Mucosa of descending colon (tissue), 3 donors: ENCODE results near the gene MAPRE2. TPM values are rescaled to one million over a fixed set of nuclear protein-coding genes. Genes with fewer than 3 reads are reported as not detected.

Experiments
- ATAC-seq: fragments of 200-7000 bp; cut with Tn5 transposase; one replicate; pipeline ENCODE4 v1.9.1; 2020; ENCODE audit warnings: mild to moderate bottlenecking, moderate library complexity
- DNase-seq, 3 donors: peaks; one replicate each; pipeline ENCODE4 v3.0.0-alpha.2; 2020
- H3K36me3 ChIP-seq: fragments of 200-600 bp; one replicate; pipeline ENCODE4 v1.8.0; 2021; ENCODE audit warnings: low read depth, mild to moderate bottlenecking
- H3K4me1 ChIP-seq: fragments of 200-600 bp; one replicate; pipeline ENCODE4 v1.8.0; 2021; ENCODE audit warnings: low read depth, mild to moderate bottlenecking
- H3K4me3 ChIP-seq: fragments of 200-600 bp; one replicate; pipeline ENCODE4 v1.8.0; 2021; ENCODE audit warnings: mild to moderate bottlenecking
- H3K9me3 ChIP-seq: fragments of 200-600 bp; one replicate; pipeline ENCODE4 v1.8.0; 2021; ENCODE audit warnings: mild to moderate bottlenecking
- intact Hi-C, 2 donors: fragments of 100-400 bp; cut with DNase I in 1 of 2; cut with micrococcal nuclease in 1 of 2; formaldehyde crosslinking; loops; one replicate each; pipeline versions ENCODE4 v1.11.0 to v1.11.1; 2022; cut with DNase I, micrococcal nuclease
- total RNA-seq, 3 donors: library from RNA; stranded (reverse); fragmentation: NEBNext Ultra II Directional in 2 of 3; extraction: Animal tissue kit (Norgen Biotek cat#: 25700) in 2 of 3; gene quantifications; one replicate each; pipeline versions ENCODE4 v1.2.1 to v1.2.4, GENCODE V29; 2021 to 2023
- TF ChIP-seq, protein P1 (sequence below): fragments of 200-600 bp; IDR thresholded peaks from one replicate; pipeline ENCODE4 v1.8.0; 2022; ENCODE audit warnings: antibody characterized with exemption, mild to moderate bottlenecking
- donor health status: DM: no; HTN: no; CAD: no; lungs with moderate emphysema.
- donor health status: DM: no; HTN: no; CAD: no.
- donor health status: DM: no; HTN: yes; CAD: no.

MAPRE2 gene
- total RNA-seq, 3 donors from 2014 or later, result 26.4 to 31.3 (median 27.3) TPM

DNA sequence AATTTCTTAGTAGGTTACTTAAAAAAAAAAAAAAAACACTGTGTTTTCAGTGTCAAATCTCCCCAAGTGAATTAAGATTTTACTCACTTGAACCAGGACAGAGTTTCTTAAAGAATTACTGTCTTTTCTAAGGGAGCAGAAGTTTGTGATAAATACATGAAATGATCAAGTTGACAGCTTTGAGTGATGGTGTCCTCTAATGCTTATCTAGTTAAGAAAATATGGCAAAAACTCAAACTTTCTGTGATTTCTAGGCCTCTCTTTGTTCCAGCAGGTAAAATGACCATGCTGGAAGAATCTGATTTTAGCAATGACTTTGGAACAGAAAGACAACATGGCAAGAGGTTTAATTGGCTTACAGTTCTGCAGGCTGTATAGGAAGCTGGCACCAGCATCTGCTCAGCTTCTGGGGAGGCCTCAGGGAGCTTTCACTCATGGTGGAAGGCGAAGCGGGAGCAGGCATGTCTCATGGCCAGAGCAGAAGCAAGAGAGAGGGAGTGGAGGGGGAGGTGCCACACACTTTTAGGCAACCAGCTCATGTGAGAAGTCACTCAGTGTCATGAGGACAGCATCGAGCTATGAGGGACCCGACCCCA, 6.6 kb downstream of the MAPRE2 start:
- peaks cover 11% of the 10 kb centered on the region for H3K4me1 ChIP-seq
- no peak for DNase-seq

DNA sequence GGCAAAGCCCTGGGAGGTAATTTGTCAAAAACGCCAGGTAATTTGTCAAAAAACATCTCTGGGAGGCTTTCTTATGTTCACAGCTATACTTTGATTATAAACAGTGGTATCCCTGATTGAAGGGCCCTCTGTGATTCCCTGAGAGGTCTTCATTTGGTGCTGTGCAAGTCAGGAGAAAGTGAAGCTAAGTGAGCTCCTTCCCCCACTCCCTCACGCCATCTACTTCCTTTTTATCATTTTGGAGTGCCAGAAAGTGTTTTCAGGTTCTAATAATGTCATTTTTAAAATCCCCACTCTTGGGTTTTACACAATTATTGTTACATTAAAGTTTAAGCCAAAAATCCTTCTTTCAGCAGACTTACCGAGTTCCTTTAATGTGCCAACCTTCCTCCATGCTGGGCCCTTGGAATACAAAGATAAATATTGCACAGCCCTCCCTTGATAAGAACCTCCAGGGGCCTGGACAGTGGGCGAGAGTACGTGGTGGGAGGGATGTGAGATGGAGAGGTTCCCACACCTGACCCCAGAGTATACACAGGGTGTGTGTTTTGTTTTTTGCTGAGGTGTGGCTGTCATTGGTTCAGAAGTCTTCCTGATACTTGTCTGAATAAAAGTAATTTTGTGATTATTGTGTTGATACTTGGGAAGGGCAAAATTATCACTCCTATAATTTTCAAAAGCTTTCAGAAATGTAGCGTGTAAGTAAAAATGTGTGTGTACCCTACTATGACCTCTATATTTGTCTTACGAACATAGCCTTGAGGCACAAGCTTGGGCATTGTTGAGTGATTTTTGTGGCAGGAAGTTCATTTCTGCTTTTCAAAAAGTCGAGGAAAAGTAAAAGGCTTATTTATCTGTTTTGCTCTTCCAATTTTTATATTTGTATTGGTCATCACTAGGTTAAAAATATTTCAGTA, 8.2 kb downstream of the MAPRE2 start:
- TF ChIP-seq, protein P1, sequence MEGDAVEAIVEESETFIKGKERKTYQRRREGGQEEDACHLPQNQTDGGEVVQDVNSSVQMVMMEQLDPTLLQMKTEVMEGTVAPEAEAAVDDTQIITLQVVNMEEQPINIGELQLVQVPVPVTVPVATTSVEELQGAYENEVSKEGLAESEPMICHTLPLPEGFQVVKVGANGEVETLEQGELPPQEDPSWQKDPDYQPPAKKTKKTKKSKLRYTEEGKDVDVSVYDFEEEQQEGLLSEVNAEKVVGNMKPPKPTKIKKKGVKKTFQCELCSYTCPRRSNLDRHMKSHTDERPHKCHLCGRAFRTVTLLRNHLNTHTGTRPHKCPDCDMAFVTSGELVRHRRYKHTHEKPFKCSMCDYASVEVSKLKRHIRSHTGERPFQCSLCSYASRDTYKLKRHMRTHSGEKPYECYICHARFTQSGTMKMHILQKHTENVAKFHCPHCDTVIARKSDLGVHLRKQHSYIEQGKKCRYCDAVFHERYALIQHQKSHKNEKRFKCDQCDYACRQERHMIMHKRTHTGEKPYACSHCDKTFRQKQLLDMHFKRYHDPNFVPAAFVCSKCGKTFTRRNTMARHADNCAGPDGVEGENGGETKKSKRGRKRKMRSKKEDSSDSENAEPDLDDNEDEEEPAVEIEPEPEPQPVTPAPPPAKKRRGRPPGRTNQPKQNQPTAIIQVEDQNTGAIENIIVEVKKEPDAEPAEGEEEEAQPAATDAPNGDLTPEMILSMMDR, result no peak
- DNase-seq (no peak), ATAC-seq (no peak)
- H3K9me3 ChIP-seq, result no peaks in the 10 kb centered on the region
- peaks cover 5% of the 10 kb centered on the region for H3K4me1 ChIP-seq
- no peaks in the 10 kb centered on the region for H3K36me3 ChIP-seq
- intact Hi-C loops, result no loop called here
- no peak overlapping the region for H3K4me3 ChIP-seq

More for the DNA sequence above, 6.6 kb downstream of the MAPRE2 start:
- no peaks in the 10 kb centered on the region for H3K9me3 ChIP-seq
- intact Hi-C loops, result no loop called here
- H3K36me3 ChIP-seq, result no peaks in the 10 kb centered on the region
- TF ChIP-seq, protein P1, result no peak
- no peak overlapping the region for H3K4me3 ChIP-seq
- no peak for ATAC-seq

DNA sequence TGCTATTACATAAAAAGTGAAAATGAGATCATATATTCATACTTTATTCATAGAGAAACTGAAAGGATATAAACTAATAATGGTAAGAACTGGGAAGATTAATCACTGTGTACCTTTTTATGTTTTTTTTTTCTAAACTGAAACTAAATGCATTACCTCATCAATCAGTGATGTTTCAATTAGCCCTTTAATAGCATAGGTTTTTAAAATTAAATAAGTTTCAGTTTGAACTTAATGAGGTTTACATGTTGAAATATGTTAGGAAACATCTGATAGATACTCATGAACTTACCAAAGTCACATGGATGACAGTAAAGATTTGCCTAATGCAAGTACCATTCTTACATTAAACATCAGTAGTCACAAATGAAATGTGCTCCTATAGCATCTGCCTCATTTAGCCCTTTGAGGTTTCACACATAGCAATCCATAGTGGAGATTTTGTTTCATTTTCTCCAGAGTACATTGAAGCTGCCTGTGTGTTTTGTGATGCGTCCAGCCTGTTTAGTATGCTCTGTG, 8.9 kb downstream of the MAPRE2 start:
- TF ChIP-seq, protein P1, result no peak
- H3K36me3 ChIP-seq, result no peaks in the 10 kb centered on the region
- peaks cover 5% of the 10 kb centered on the region for H3K4me1 ChIP-seq
- no peaks in the 10 kb centered on the region for H3K9me3 ChIP-seq
- ATAC-seq (no peak), DNase-seq (no peak)
- intact Hi-C loops, result no loop called here
- H3K4me3 ChIP-seq, result no peak overlapping the region

DNA sequence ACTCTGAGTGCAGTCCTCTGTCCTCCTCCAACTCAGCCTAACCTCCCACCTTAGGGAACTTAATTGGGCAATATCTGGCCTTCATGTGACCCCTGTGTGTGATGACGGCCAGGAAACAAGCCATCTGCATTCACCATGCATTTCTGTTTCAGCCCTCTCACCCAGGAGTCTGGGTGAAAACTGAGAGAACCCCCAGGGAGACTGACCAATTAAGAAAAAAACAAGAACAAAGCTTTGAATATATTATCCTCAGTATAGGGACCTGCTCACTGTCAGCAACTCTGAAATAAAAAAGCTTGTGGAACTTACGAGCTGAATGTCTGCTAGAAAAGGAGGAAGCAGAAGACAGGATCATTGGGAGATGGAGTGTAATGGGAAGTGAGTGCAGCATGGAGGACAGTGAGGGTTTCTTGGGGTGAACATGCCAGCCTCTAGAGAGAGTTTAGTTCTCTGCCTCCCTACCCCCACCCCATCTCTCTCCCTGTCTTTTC, 9.5 kb downstream of the MAPRE2 start:
- peak; percentile 25 for ATAC-seq
- intact Hi-C loops, result no loop called here
- no peaks in the 10 kb centered on the region for H3K9me3 ChIP-seq
- H3K4me3 ChIP-seq, result no peak overlapping the region
- H3K36me3 ChIP-seq, result no peaks in the 10 kb centered on the region
- TF ChIP-seq, protein P1, result no peak
- peaks cover 5% of the 10 kb centered on the region for H3K4me1 ChIP-seq
- DNase-seq, result peak in 1 of 3 donors; percentile 18

DNA sequence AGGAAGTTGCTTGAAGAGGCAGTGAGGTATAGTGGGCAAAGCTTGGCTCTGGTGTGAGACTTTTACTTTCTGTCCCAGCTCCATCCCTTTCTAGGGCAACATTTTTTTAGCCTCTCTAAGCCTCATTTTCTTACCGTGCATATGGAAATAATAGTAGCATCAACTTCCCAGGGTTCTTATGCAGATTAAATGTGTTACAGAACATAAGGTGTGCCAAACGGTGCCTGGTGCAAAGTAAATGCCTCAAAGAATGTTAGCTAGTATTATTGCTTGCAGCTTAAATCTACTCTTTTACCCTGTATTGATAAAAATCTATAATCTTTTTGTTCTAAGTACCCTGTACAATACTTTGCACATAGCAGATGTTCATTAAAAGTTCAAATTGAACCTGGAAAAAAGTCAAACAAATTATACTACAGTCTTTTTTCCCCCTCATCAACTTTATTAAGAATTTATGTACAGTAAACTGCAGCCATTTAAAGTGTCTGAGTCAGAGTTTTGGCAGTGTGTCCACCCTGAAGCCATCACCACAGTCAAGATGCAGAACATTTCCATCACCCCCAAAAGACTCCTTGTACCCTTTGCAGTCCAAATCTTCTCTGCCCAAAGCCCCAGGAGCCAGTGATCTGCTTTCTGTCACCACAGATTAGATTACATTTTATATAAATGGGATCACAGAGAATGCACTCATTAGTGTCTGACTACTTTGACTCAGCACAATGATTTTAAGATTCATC, 10.6 kb downstream of the MAPRE2 start:
- Histone ChIP-seq H3K4me3 (no peak overlapping the region), H3K4me1 (peaks cover 5% of the 10 kb centered on the region), H3K9me3 (no peaks in the 10 kb centered on the region), H3K36me3 (no peaks in the 10 kb centered on the region)
- DNase-seq, result no peak
- intact Hi-C loops, result no loop called here
- TF ChIP-seq, protein P1, result no peak
- ATAC-seq, result no peak
